ENCODE results near the gene ATP6V0C. TPM values are rescaled to one million over a fixed set of nuclear protein-coding genes. Genes with fewer than 3 reads are reported as not detected.

Gene ATP6V0C
- total RNA-seq, 1 donor from 2014 or later = 311 TPM

DNA sequence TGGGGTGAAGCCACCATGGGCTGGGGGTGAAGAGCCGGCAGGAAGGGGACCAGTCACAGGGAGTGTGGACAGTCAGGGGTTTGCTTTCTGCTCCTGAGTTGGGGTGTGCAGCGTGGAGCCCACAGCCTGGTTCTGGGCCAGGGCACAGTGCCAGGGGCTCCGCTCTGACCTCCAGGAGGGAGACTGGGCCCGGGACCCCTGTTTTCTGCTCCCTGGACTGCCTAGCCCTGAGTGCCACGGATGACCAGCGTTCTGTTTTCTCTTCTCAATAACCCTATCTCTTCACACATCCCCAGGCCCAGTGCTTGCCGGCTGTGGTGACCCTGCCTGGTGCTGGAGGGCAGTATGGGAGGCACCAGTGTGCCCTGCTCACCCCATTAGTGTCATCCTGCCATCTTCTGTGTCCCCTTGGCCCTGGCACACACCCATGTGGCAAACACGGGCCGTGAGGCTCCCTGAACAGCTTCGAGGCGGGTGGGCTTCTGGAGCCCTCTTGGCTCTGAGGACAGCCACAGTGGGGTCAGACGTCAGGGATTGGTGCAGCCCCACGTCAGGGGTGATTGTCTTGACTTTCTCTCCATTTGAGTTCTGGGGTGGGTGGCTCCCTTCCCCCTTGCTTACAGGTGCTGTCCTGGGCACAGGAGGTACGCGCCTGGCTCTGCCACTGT, 16.3 kb downstream of the ATP6V0C start:
- Histone ChIP-seq H3K36me3 (ENCODE audit: insufficient read depth, low read length) (peaks cover 2% of the 10 kb centered on the region), H3K4me1 (ENCODE audit: insufficient read depth, low read length) (peaks cover 16% of the 10 kb centered on the region), H2AFZ (ENCODE audit: low read depth, low read length) (no peak overlapping the region), H3K4me3 (ENCODE audit: insufficient read depth, low read depth, low read length) (no peak overlapping the region), H4K20me1 (ENCODE audit: insufficient read depth, low read length) (peaks cover 8% of the 10 kb centered on the region), H3K9ac (ENCODE audit: low read length) (no peak overlapping the region), H3K4me2 (ENCODE audit: low read length) (no peak overlapping the region), H3K27me3 (ENCODE audit: insufficient read depth, low read length) (no peaks in the 10 kb centered on the region), H3K9me3 (ENCODE audit: insufficient read depth, low read depth, low read length) (no peaks in the 10 kb centered on the region), H3K79me2 (ENCODE audit: insufficient read depth, low read length) (peaks cover 4% of the 10 kb centered on the region), H3K27ac (ENCODE audit: low read depth, low read length) (no peak overlapping the region)
- no peak for TF ChIP-seq EZH2 (IDR thresholded peaks at IDR 0.05; ENCODE audit: insufficient read depth, low read length)
- TF ChIP-seq, protein P1, sequence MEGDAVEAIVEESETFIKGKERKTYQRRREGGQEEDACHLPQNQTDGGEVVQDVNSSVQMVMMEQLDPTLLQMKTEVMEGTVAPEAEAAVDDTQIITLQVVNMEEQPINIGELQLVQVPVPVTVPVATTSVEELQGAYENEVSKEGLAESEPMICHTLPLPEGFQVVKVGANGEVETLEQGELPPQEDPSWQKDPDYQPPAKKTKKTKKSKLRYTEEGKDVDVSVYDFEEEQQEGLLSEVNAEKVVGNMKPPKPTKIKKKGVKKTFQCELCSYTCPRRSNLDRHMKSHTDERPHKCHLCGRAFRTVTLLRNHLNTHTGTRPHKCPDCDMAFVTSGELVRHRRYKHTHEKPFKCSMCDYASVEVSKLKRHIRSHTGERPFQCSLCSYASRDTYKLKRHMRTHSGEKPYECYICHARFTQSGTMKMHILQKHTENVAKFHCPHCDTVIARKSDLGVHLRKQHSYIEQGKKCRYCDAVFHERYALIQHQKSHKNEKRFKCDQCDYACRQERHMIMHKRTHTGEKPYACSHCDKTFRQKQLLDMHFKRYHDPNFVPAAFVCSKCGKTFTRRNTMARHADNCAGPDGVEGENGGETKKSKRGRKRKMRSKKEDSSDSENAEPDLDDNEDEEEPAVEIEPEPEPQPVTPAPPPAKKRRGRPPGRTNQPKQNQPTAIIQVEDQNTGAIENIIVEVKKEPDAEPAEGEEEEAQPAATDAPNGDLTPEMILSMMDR (IDR thresholded peaks at IDR 0.05; ENCODE audit: insufficient read depth, low read depth, low read length) = no peak
- no peaks in the 10 kb centered on the region for H3K36me3 Mint-ChIP-seq (ENCODE audit: low read depth, unreplicated experiment)
- DNase-seq (ENCODE audit: low read depth) (no peak), FAIRE-seq (no peak)
- peak overlapping the region; percentile 86 for H3K27ac Mint-ChIP-seq (ENCODE audit: unreplicated experiment)
- H3K4me3 Mint-ChIP-seq (ENCODE audit: unreplicated experiment) = peak overlapping the region; percentile 27
- no peaks in the 10 kb centered on the region for H3K27me3 Mint-ChIP-seq (ENCODE audit: low read depth, unreplicated experiment)
- no peaks in the 10 kb centered on the region for H3K9me3 Mint-ChIP-seq (ENCODE audit: unreplicated experiment)
- H3K4me1 Mint-ChIP-seq (ENCODE audit: low read depth, unreplicated experiment) = peaks cover 6% of the 10 kb centered on the region

DNA sequence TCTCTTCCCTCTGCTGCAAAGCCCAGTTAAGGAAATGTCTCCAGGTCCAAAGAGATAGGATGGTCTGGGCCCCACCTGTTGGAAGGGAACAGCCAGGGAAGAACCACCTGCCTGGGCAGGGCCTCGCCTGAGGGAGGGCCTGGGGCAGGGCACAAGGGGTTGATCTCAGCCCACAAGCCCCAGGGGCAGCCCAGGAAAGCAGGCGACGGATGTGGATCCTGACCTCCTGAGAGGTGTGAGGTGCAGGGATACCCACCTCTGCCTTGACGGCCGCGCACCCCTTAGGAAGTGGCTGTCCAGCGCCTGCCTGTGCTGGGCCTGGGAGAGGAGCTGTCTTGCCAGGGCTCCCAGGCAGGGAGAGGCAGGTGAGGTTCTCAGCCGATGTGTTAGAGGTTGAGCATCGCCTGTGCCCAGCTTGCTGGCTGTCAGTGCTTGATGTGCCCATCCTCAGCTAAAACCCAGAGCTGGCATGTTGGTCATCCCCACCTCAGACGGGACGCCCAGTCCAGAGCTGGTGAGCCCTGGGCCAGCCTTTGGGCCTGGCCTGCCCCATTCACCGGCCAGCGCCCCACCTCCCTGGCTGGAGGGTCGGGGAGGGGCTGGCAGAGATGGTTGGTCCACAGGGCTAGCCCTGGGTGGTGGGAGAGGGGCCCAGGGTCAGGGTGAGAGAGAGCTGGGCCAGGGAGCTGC, 17.0 kb downstream of the ATP6V0C start:
- DNase-seq (ENCODE audit: low read depth) = no peak
- Mint-ChIP-seq H3K4me1 (ENCODE audit: low read depth, unreplicated experiment) (peaks cover 10% of the 10 kb centered on the region), H3K9me3 (ENCODE audit: unreplicated experiment) (no peaks in the 10 kb centered on the region), H3K27ac (ENCODE audit: unreplicated experiment) (no peak overlapping the region), H3K27me3 (ENCODE audit: low read depth, unreplicated experiment) (no peaks in the 10 kb centered on the region), H3K4me3 (ENCODE audit: unreplicated experiment) (peak overlapping the region; percentile 57), H3K36me3 (ENCODE audit: low read depth, unreplicated experiment) (peaks cover 1% of the 10 kb centered on the region)
- Histone ChIP-seq H3K4me1 (ENCODE audit: insufficient read depth, low read length) (peaks cover 16% of the 10 kb centered on the region), H3K4me2 (ENCODE audit: low read length) (peak overlapping the region; percentile 92), H3K36me3 (ENCODE audit: insufficient read depth, low read length) (peaks cover 2% of the 10 kb centered on the region), H3K27me3 (ENCODE audit: insufficient read depth, low read length) (no peaks in the 10 kb centered on the region), H3K9me3 (ENCODE audit: insufficient read depth, low read depth, low read length) (no peaks in the 10 kb centered on the region), H2AFZ (ENCODE audit: low read depth, low read length) (no peak overlapping the region), H3K27ac (ENCODE audit: low read depth, low read length) (peak overlapping the region; percentile 59), H3K4me3 (ENCODE audit: insufficient read depth, low read depth, low read length) (no peak overlapping the region), H3K9ac (ENCODE audit: low read length) (peak overlapping the region; percentile 72), H3K79me2 (ENCODE audit: insufficient read depth, low read length) (peaks cover 4% of the 10 kb centered on the region), H4K20me1 (ENCODE audit: insufficient read depth, low read length) (peaks cover 8% of the 10 kb centered on the region)
- TF ChIP-seq EZH2 (IDR thresholded peaks at IDR 0.05; ENCODE audit: insufficient read depth, low read length) = no peak
- TF ChIP-seq, protein P1 (IDR thresholded peaks at IDR 0.05; ENCODE audit: insufficient read depth, low read depth, low read length) = no peak
- no peak for FAIRE-seq

DNA sequence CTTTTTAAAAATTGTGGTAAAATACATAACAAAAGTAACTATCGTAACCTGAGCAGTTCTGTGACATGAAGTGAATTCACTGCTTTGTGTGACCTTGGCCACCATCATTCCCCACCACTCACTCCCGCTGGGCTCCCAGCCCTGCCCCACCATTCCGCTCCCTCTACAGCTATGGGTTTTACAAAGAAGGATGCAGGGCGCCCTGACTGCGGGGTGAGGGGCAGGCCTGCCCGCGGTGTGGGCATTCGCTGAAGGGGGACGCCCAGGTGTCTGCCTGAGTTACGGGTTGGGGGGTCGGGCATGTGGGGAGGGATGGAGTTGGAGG, 17.6 kb downstream of the ATP6V0C start, which contains the start of gene CEMP1:
Gene CEMP1 (minus strand): TSS at position 38 of the 325 bp plus-strand sequence. CDS start 335 bp downstream, outside the sequence.
- H3K27ac Mint-ChIP-seq (ENCODE audit: unreplicated experiment) = peak within 1 kb of the TSS; percentile 86
- peak within 1 kb of the TSS; percentile 73 for H2AFZ ChIP-seq (ENCODE audit: low read depth, low read length)
- peak within 1 kb of the TSS; percentile 83 for H3K4me3 Mint-ChIP-seq (ENCODE audit: unreplicated experiment)

More for the DNA sequence above, 17.6 kb downstream of the ATP6V0C start, which contains the start of gene CEMP1:
- FAIRE-seq = no peak
- Histone ChIP-seq H3K79me2 (ENCODE audit: insufficient read depth, low read length) (peaks cover under 1% of the 10 kb centered on the region), H3K9ac (ENCODE audit: low read length) (peak within 1 kb of the TSS; percentile 72), H4K20me1 (ENCODE audit: insufficient read depth, low read length) (peaks cover 8% of the 10 kb centered on the region), H3K27ac (ENCODE audit: low read depth, low read length) (peak within 1 kb of the TSS; percentile 59), H3K27me3 (ENCODE audit: insufficient read depth, low read length) (no peaks in the 10 kb centered on the region), H3K9me3 (ENCODE audit: insufficient read depth, low read depth, low read length) (no peaks in the 10 kb centered on the region), H3K4me3 (ENCODE audit: insufficient read depth, low read depth, low read length) (peak within 1 kb of the TSS; percentile 54), H3K4me1 (ENCODE audit: insufficient read depth, low read length) (peaks cover 16% of the 10 kb centered on the region), H3K4me2 (ENCODE audit: low read length) (peak within 1 kb of the TSS; percentile 92), H3K36me3 (ENCODE audit: insufficient read depth, low read length) (no peaks in the 10 kb centered on the region)
- H3K4me1 Mint-ChIP-seq (ENCODE audit: low read depth, unreplicated experiment) = peaks cover 10% of the 10 kb centered on the region
- DNase-seq (ENCODE audit: low read depth) = no peak
- no peaks in the 10 kb centered on the region for H3K9me3 Mint-ChIP-seq (ENCODE audit: unreplicated experiment)
- H3K36me3 Mint-ChIP-seq (ENCODE audit: low read depth, unreplicated experiment) = peaks cover 2% of the 10 kb centered on the region
- no peaks in the 10 kb centered on the region for H3K27me3 Mint-ChIP-seq (ENCODE audit: low read depth, unreplicated experiment)
- TF ChIP-seq, protein P1 (IDR thresholded peaks at IDR 0.05; ENCODE audit: insufficient read depth, low read depth, low read length) = no peak
- TF ChIP-seq EZH2 (IDR thresholded peaks at IDR 0.05; ENCODE audit: insufficient read depth, low read length) = no peak
